Measurements from ENCODE around the gene TRIM61. TPM values are rescaled to one million over a fixed set of nuclear protein-coding genes. Genes with fewer than 3 reads are reported as not detected.
A peak's percentile ranks its signal among the peaks of the same experiment; 100 is the strongest.
"Not testable (repeated sequence)": the region's sequence is repeated elsewhere in the genome, so short reads cannot be mapped to it uniquely, and the experiment has no call there.

The TRIM61 gene
- polyA plus RNA-seq, 2 of the 4 experiments (the other 2 are of a cell fraction), result not detected

GRCh38 chr4:164931551-164932324 lies 45.7 kb downstream of the TRIM61 start:
- H3K4me2 ChIP-seq, result no peak overlapping the region
- H3K4me1 ChIP-seq, result no peaks in the 10 kb centered on the region
- H3K4me3 ChIP-seq, result no peak overlapping the region
- FAIRE-seq (no peak), ATAC-seq (no peak), DNase-seq (ENCODE audit: low read depth in 1 of 2, low spot score in 1 of 2) (no peak)
- no peak overlapping the region for H3K27ac ChIP-seq
- POLR2A ChIA-PET, result no interaction called here
- CTCF ChIA-PET, result no interaction called here
- no peak for TF ChIP-seq FOSL2 (IDR thresholded peaks at IDR 0.05)
- no peak for TF ChIP-seq FOSL2 (CRISPR knock-in tag; IDR thresholded peaks at IDR 0.05)
- TF ChIP-seq ZC3H11A (IDR thresholded peaks at IDR 0.05), result no peak
- TF ChIP-seq HOXA7 (CRISPR knock-in tag; IDR thresholded peaks at IDR 0.05), result no peak
- no peak for TF ChIP-seq EHMT2 (IDR thresholded peaks at IDR 0.05; ENCODE audit: low read depth)
- no peak for TF ChIP-seq RARB (CRISPR knock-in tag; IDR thresholded peaks at IDR 0.05)
- no peak for TF ChIP-seq ZSCAN20 (CRISPR knock-in tag; IDR thresholded peaks at IDR 0.05)
- no peak for TF ChIP-seq POLR2AphosphoS2 (conservative IDR thresholded peaks at IDR 0.05; ENCODE audit: low read length)
- H3K9me3 ChIP-seq, result no peaks in the 10 kb centered on the region
- 34% methylated on average over 5 of the region's 5 CpGs for WGBS (ENCODE audit: missing lambda C conversion rate)

GRCh38 chr4:164930647-164931046 lies 46.8 kb downstream of the TRIM61 start:
- ChIA-PET CTCF (no interaction called here), POLR2A (no interaction called here)
- FAIRE-seq, result no peak
- no peak overlapping the region for H3K4me3 ChIP-seq
- TF ChIP-seq RCOR1 (IDR thresholded peaks at IDR 0.05; ENCODE audit: low read depth, low read length), result no peak
- TF ChIP-seq KDM1A (IDR thresholded peaks at IDR 0.05; ENCODE audit: low read depth), result no peak
- no peak for TF ChIP-seq CTCF (IDR thresholded peaks at IDR 0.05)
- no peak for TF ChIP-seq MYC (IDR thresholded peaks at IDR 0.05; ENCODE audit: borderline replicate concordance, low read length)
- TF ChIP-seq POLR2AphosphoS2 (conservative IDR thresholded peaks at IDR 0.05; ENCODE audit: low read length), result no peak
- TF ChIP-seq GATA3 (IDR thresholded peaks at IDR 0.05; ENCODE audit: borderline replicate concordance), result no peak
- no peak overlapping the region for H3K4me2 ChIP-seq
- no peaks in the 10 kb centered on the region for H3K4me1 ChIP-seq
- DNase-seq (ENCODE audit: low read depth in 1 of 2, low spot score in 1 of 2), result no peak
- no peaks in the 10 kb centered on the region for H3K9me3 ChIP-seq
- ATAC-seq, result no peak
- H3K27ac ChIP-seq, result no peak overlapping the region
- 20% methylated on average over 1 of the region's 5 CpGs for WGBS (ENCODE audit: missing lambda C conversion rate)

- FAIRE-seq, result peak; percentile 23
- H3K27ac ChIP-seq; CTCF ChIA-PET; H3K4me2 ChIP-seq; POLR2A ChIA-PET; DNase-seq (ENCODE audit: low read depth in 1 of 2, low spot score in 1 of 2); ATAC-seq; H3K4me3 ChIP-seq; H3K4me1 ChIP-seq; H3K9me3 ChIP-seq: not testable (repeated sequence)
- 22% methylated on average over 2 of the region's 2 CpGs for WGBS (ENCODE audit: missing lambda C conversion rate)
These were observed 50.4 kb downstream of the TRIM61 start for GRCh38 chr4:164927101-164927500.

- DNase-seq (ENCODE audit: low read depth in 1 of 2, low spot score in 1 of 2) (no peak), FAIRE-seq (no peak), ATAC-seq (no peak)
- WGBS (ENCODE audit: missing lambda C conversion rate), result 51% methylated on average over 2 of the region's 2 CpGs
- TF ChIP-seq SMC3 (IDR thresholded peaks at IDR 0.05) (no peak), HES2 (IDR thresholded peaks at IDR 0.05) (no peak), JUNB (IDR thresholded peaks at IDR 0.05) (no peak), ZC3H11A (IDR thresholded peaks at IDR 0.05) (no peak), EP300 (IDR thresholded peaks at IDR 0.05) (no peak), BHLHE40 (IDR thresholded peaks at IDR 0.05; ENCODE audit: low read depth, low read length) (no peak), NPAS2 (CRISPR knock-in tag; IDR thresholded peaks at IDR 0.05; ENCODE audit: borderline replicate concordance) (no peak), ESRRA (IDR thresholded peaks at IDR 0.05; ENCODE audit: borderline replicate concordance, low read length) (no peak), FOSB (CRISPR knock-in tag; IDR thresholded peaks at IDR 0.05) (no peak), RFX5 (IDR thresholded peaks at IDR 0.05) (no peak), RAD21 (conservative IDR thresholded peaks at IDR 0.05 in 1 of 2, IDR thresholded peaks at IDR 0.05 in 1 of 2) (no peak), POLR2A (IDR thresholded peaks at IDR 0.05; ENCODE audit: low read length) (no peak)
- no peak overlapping the region for H3K4me3 ChIP-seq
- no peak overlapping the region for H3K27ac ChIP-seq
- H3K4me1 ChIP-seq, result no peaks in the 10 kb centered on the region
- H3K9me3 ChIP-seq, result no peaks in the 10 kb centered on the region
- no peak overlapping the region for H3K4me2 ChIP-seq
- CTCF ChIA-PET, result no interaction called here
- POLR2A ChIA-PET, result no interaction called here
These were observed 51.2 kb downstream of the TRIM61 start for GRCh38 chr4:164926301-164926700.

Data from A549 (cell line).